ENCODE results near the gene HEPN1. TPM values are rescaled to one million over a fixed set of nuclear protein-coding genes. Genes with fewer than 3 reads are reported as not detected.

The HEPN1 gene
- total RNA-seq, 1 experiment from 2014 or later = not detected

GRCh38 chr11:124877631-124877909 lies 41.5 kb upstream of the HEPN1 start:
- intact Hi-C loops (cut with micrococcal nuclease; ENCODE audit: unreplicated experiment) (no loop called here), in situ Hi-C loops (cut with HindIII; ENCODE audit: low pct_unique_long_range_greater_than_20kb, low sequenced_read_pairs) (no loop called here)
- no peak for ATAC-seq
- peaks cover 7% of the 10 kb centered on the region; the same call in 1 of the 2 replicates for H3K27me3 ChIP-seq (ENCODE audit: control insufficient read depth, insufficient read depth, low read length)
- TF ChIP-seq CTCF (IDR thresholded peaks at IDR 0.05) = no peak
- no TSS peak for BruUV-seq (replicated peaks)
- no peaks in the 10 kb centered on the region for H3K36me3 ChIP-seq (ENCODE audit: control insufficient read depth, insufficient read depth, low read length)
- POLR2A ChIA-PET = no interaction called here
- H3K4me1 ChIP-seq (ENCODE audit: control insufficient read depth, insufficient read depth, low read length) = peaks cover 4% of the 10 kb centered on the region
- CTCF ChIA-PET = no interaction called here
- H3K9me3 ChIP-seq (ENCODE audit: control insufficient read depth, insufficient read depth, low read depth, low read length) = no peaks in the 10 kb centered on the region
- DNase-seq (ENCODE audit: low read depth, low spot score) = no peak
- no peak overlapping the region; a peak in 1 of 4 replicates for H3K4me3 ChIP-seq (ENCODE audit: low read depth in 2 of 2, low read length in 2 of 2)
- H3K27ac ChIP-seq (ENCODE audit: low read length) = no peak overlapping the region

GRCh38 chr11:124877910-124878758 lies 40.9 kb upstream of the HEPN1 start:
- Histone ChIP-seq H3K27me3 (ENCODE audit: control insufficient read depth, insufficient read depth, low read length) (peaks cover 5% of the 10 kb centered on the region; the same call in 1 of the 2 replicates), H3K4me3 (ENCODE audit: low read depth in 2 of 2, low read length in 2 of 2) (no peak overlapping the region), H3K4me1 (ENCODE audit: control insufficient read depth, insufficient read depth, low read length) (peaks cover 8% of the 10 kb centered on the region), H3K9me3 (ENCODE audit: control insufficient read depth, insufficient read depth, low read depth, low read length) (no peaks in the 10 kb centered on the region), H3K27ac (ENCODE audit: low read length) (no peak overlapping the region), H3K36me3 (ENCODE audit: control insufficient read depth, insufficient read depth, low read length) (no peaks in the 10 kb centered on the region)
- ChIA-PET CTCF (no interaction called here), POLR2A (no interaction called here)
- BruUV-seq (replicated peaks) = no TSS peak
- DNase-seq (ENCODE audit: low read depth, low spot score) = no peak
- in situ Hi-C loops (cut with HindIII; ENCODE audit: low pct_unique_long_range_greater_than_20kb, low sequenced_read_pairs) (no loop called here), intact Hi-C loops (cut with micrococcal nuclease; ENCODE audit: unreplicated experiment) (no loop called here)
- ATAC-seq = no peak
- no peak for TF ChIP-seq CTCF (IDR thresholded peaks at IDR 0.05)
- TF ChIP-seq REST (IDR thresholded peaks at IDR 0.05; ENCODE audit: insufficient read depth in 1 of 2, low read depth in 2 of 2, low read length in 1 of 2) = no peak
- no peak for TF ChIP-seq POLR2AphosphoS5 (IDR thresholded peaks at IDR 0.05; ENCODE audit: low read depth, low read length)
- TF ChIP-seq TCF7L2 (IDR thresholded peaks at IDR 0.05; ENCODE audit: low read depth, low read length) = no peak
- TF ChIP-seq SIN3A (IDR thresholded peaks at IDR 0.05; ENCODE audit: borderline replicate concordance, insufficient read depth, low read depth, low read length) = no peak
